Stimulated activated CD8-positive, alpha-beta memory T cell treated with anti-CD3 and anti-CD28 coated beads, Interleukin-4, amount 100 ng/mL, for 1 hour (primary cell): ENCODE data around the gene CCDC73.
"Not testable (repeated sequence)": the region's sequence is repeated elsewhere in the genome, so short reads cannot be mapped to it uniquely, and the experiment has no call there.

Experiments
- DNase-seq, 2 donors: peaks; one replicate each; pipeline ENCODE4 v3.0.0-alpha.2; 2020; ENCODE audit warnings: low read depth in 2 of 2, low spot score in 1 of 2

Gene CCDC73

DNA sequence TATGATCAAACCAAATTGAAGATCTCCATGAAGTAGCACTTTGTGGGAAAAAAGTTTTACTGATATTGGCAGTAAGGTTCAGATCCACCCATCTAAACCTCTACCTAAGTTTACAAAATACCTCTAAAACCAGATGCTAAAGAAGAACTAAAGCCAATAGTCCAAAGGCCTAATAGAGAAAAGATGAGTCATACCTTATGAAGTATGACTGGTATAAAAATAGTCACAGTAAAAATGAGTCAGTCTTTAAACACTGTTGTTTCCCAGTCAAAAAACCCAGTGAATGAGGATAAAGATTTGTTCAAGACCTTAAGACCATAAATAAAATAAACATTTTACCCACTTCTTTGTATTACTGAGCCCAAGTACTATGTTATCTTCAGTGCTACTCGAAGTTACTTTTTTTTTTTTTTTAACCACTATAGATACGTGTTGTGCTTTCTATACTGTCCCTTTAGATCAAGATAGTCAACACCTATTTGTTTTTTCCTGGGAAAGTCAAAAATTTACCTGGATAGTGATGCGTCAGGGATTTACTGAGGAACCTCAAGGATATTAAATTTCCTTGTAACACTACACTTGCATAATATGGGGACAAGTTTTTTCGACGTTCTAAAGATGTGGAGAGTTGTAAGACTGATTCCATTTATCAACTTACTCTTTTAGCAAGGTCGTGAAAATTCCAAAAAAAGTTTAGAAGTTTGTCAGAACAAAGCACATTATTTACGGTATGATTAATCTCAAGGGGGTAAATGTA, 87.3 kb downstream of the CCDC73 start:
- DNase-seq, result no peak

DNA sequence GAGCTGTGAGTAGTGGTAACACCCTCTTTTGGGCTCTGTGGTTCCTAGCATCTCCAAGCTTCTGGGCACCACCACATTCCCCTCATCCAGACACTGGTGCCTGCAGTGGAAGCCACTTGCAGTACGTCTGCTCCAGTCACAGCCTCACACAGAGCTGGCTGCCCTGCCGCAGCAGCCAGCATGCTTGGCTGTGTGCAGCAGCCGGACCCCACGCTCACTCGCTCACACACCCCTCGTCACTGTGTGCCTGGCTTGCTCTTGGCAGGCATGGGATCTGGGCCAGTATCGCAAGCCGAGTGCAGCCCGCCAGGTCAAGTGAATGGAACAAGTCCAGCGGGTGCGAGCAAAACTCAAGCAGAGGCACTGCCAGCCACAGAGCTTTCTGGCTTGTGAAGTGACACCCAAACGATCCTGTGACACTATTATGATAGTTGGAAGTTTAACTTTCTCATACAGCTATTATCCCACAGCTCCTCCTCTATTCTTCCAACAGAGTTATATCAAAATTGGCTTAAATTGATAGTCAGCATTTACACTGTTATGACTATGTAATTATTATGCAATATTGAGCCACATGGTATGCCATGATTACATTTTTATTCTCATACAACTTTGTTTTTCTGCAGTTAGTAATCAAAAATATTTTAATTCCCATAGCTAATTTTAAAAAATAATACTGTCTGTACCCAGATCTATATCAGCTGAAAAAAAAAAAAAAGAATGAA, 89.0 kb downstream of the CCDC73 start:
- DNase-seq, result no peak

DNA sequence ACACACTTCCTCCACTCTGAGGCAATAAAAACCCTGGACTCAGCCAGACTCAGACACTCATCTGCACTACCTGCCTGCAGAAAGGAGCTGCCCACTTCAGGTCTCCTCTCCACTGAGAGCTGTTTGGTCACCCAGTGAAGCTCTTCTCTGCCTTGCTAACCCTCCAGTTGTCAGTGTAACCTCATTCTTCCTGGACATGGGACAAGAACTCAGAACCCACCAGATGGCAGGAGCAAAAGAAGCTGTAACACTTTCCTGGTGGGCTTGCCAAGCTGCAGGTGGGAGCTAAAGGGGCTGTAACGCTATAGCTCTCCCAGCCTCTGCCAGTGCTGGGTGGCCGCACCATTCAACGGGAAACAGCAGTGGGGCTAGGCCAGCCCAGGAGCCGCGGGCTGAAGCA, 89.7 kb downstream of the CCDC73 start:
- DNase-seq, result no peak

DNA sequence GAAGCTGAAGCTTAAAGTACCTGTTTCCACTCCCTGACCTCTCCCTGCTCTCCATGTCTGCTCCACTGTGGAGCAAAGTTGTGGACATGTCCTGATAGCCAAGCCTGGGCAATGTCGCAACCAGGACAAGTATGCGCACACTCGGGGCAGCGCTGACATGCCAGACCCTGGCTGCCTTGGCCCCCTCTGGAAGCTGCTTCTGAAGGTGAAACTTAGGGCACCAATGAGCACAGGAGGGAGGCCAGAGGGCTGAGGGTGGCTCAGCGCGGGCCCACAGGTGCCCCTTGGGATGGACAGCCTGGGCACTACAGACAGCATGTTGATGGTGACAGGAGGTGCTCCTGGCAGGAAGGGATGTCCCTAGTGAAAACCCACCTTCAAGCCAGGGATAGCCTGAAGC, 90.2 kb downstream of the CCDC73 start:
- no peak for DNase-seq

DNA sequence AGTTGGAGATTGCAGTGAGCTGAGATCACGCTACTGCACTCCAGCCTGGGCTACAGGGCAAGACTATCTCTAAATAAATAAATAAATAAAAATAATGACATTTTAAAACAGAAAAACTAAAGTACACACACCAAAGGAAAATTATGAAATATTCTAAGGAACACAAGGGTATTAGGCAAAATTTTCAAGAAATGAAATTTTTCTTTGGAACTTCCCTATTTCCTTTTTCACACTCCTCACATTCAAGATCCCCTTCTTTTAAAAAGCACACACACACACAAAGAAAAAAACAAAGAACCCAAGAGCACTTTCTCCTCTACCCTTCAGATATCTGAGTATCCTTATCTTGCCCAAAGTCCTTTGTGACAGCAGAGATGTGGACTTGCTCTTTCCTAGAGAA, 92.8 kb downstream of the CCDC73 start:
- no peak for DNase-seq

DNA sequence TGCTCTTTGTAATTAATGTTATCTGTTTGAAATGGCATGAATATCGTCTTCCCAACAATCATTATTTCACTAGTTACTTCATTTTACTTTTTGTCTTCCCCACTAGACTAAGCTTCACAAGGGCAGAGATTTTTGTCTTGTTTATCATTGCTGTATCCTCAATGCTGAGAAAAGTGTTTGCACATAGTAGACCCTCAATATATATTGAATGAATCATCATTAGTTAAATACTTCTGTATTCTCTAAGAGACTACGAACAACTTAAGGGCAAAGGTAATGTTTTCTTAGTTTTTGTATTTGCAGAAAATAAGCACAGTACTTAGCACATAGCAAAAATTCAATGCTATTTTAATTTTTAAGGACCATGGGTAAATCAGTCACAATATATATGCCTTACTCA, 95.9 kb downstream of the CCDC73 start:
- DNase-seq, result no peak

DNA sequence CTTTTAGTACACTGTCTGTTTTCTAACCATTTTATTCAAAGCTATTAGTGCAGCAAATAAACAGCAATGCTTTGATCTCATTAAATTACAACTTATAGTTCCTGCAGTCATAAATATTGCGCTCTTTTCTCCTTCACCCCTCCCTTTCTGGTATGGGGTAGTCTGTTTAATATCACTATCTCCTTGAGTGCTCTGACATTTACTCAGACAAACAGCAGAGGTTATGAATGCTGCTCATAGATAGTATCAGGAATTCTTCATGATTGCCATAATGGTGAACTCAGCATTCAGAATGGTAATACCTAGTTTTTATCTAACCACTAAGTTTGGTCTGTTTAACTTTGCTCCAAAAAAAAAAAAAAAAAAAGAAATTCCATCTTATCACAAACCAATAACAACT, 123.4 kb downstream of the CCDC73 start:
- no peak for DNase-seq

- no peak for DNase-seq
Observed at GRCh38 chr11:32659672-32660071, 134.8 kb downstream of the CCDC73 start.

- no peak for DNase-seq
Observed at GRCh38 chr11:32658639-32659406, 135.6 kb downstream of the CCDC73 start.

GRCh38 chr11:32643526-32643925, 150.9 kb downstream of the CCDC73 start:
- no peak for DNase-seq

DNA sequence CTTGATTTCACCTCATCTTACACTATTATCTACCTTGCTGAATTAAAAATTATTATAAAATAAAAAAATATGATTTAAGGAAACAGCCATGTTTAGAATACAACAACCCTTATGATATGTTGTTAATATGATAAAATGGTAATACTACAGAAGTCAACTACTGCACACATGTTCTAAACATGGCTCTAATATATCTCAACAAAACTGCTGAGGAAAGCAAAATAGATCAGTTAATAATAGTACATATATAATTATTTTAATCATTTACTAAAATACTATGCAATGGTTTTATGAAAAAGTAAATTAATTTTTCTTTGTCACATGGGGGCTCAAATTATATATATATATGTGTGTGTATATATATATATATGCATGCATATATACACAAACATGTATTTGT, 153.1 kb downstream of the CCDC73 start:
- DNase-seq, result no peak

DNA sequence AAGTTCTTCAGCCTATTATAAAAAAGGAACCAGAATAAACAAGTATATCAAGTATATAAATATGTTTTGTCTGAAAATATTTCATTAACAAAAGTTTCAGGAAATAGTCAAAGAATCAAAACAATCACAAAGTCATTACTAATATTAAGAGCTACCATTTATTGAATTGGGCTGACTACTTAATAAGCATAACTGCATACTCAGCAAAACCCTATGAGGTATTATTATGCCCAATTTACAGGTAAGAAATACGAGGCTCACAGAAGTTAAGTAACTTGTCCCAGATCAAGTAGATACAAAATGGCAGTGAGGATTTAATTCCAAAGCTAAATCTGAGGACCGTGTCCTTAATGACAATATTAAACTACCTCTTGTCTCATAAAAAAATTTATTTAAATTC, 158.6 kb downstream of the CCDC73 start:
- no peak for DNase-seq

DNA sequence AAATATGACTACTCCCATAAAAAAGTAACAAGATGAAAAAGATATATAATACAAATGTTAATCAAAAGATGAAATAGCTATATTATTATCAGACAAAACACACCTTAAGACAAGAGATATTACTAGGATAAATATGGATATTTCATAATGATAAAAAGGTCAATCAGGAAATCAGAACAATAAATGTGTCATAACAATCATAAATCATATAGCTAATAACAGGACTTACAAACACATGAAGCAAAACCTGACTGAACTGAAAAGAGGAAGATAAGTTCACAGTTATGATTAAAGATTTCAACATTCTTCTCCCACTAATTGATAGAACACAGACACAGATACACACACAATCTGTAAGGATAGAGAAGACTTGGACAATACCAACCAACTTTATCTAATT, 163.6 kb downstream of the CCDC73 start:
- no peak for DNase-seq

DNA sequence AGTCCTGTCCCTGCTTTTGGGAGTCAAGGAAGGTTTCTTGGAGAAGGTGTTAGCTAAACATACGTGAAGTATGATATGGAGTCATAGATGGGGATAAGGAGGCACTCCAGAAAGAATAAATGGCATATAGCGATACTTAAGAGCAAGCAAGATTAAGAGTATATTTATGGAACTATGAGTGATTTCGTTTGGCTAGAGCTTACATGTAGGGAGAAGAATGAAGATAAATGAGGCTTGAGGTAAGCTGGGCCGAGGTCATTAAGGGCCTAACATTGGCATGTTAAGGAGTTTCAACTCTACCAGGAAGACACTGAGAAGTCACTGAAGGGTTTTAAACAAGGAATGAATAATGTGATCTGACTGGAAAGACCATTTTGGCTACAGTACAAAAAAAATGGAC, 177.6 kb downstream of the CCDC73 start:
- no peak for DNase-seq

- no peak for DNase-seq
Observed at GRCh38 chr11:32615422-32615821, 179.0 kb downstream of the CCDC73 start.

GRCh38 chr11:32613500-32614151, 180.8 kb downstream of the CCDC73 start:
- no peak for DNase-seq

GRCh38 chr11:32610797-32611352, 183.6 kb downstream of the CCDC73 start:
- no peak for DNase-seq

DNA sequence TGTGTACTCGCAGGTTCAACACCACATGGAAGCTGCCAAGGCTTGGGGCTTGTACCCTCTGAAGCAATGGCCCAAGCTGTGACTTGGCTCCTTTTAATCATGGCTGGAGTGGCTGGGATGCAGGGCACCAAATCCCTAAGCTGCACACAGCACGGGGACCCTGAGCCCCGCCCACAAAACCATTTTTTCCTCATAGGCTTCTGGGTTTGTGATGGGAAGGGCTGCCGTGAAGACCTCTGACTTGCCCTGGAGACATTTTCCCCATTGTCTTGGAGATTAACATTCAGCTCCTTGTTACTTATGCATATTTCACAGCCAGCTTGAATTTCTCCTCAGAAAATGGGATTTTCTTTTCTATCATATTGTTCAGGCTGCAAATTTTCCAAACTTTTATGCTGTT, 185.6 kb downstream of the CCDC73 start:
- not testable (repeated sequence) for DNase-seq

DNA sequence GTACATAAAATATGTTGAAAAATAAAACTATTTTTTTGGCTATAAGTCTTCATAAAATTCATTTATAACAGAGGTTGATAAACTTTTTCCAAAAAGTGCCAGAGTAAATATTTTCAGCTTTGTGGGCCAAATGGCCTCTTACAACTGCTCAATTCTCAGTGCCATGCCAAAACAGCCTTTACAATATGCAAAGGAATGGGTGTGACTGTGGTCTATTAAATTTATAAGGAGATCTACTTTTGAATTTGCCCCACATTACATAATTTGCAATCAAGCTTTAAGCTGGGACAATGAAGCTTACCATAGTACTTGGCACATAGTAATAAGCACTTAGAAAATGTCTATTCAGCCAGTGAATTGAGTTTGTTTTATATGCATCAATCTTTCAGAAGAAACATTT, 188.2 kb downstream of the CCDC73 start:
- DNase-seq, result no peak

- no peak for DNase-seq
Observed at GRCh38 chr11:32602657-32603415, 191.6 kb downstream of the CCDC73 start.

DNA sequence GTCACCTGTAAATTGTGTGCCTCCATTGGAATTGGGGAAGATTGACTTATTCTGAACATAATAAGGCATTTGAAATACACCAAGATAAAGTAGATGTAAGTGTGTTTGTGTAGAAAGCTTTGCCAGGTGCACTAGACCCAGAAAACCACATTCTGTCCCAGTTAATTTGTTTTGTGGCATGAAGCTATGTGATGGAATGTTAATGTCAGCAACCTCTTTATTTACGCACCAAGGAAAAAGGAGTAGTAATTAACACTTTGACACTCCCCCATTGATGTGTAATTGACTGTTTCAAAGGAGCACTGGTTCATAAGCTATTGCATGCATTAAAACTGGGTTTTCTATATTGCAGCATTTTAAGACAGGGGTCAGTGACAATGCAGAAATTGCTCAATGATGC, 196.5 kb downstream of the CCDC73 start:
- no peak for DNase-seq
